ENCODE data around the gene GSTA1.
"Not testable (repeated sequence)": the region's sequence is repeated elsewhere in the genome, so short reads cannot be mapped to it uniquely, and the experiment has no call there.

The GSTA1 gene

GRCh38 chr6:52754443-52754842 is 49.2 kb downstream of the GSTA1 start:
- no peaks in the 10 kb centered on the region for H4K20me1 ChIP-seq (ENCODE audit: insufficient read depth)
- no peaks in the 10 kb centered on the region for H3K79me2 ChIP-seq (ENCODE audit: insufficient read depth, low read depth)
- H3K9ac ChIP-seq = no peak overlapping the region
- H3K27ac ChIP-seq = no peak overlapping the region
- no peaks in the 10 kb centered on the region for H3K4me1 ChIP-seq (ENCODE audit: low read depth, poor library complexity, severe bottlenecking)
- TF ChIP-seq CTCF (conservative IDR thresholded peaks at IDR 0.05; ENCODE audit: low read depth, low read length) = no peak
- no peak overlapping the region for H3K4me2 ChIP-seq
- no peaks in the 10 kb centered on the region for H3K27me3 ChIP-seq (ENCODE audit: insufficient read depth, low read depth)
- no peak overlapping the region for H2AFZ ChIP-seq (ENCODE audit: low read depth)
- H3K4me3 ChIP-seq (IDR thresholded peaks at IDR 0.05; ENCODE audit: insufficient read depth, low read depth, low read length) = no peak overlapping the region
- H3K36me3 ChIP-seq (ENCODE audit: insufficient read depth) = no peaks in the 10 kb centered on the region

- H3K4me1 ChIP-seq (ENCODE audit: low read depth, poor library complexity, severe bottlenecking); H3K27me3 ChIP-seq (ENCODE audit: insufficient read depth, low read depth); H3K36me3 ChIP-seq (ENCODE audit: insufficient read depth); H3K9ac ChIP-seq; H3K4me2 ChIP-seq; H3K79me2 ChIP-seq (ENCODE audit: insufficient read depth, low read depth); H4K20me1 ChIP-seq (ENCODE audit: insufficient read depth); H3K4me3 ChIP-seq (IDR thresholded peaks at IDR 0.05; ENCODE audit: insufficient read depth, low read depth, low read length); H2AFZ ChIP-seq (ENCODE audit: low read depth); H3K27ac ChIP-seq: not testable (repeated sequence)
Measured at GRCh38 chr6:52753137-52753536, 50.5 kb downstream of the GSTA1 start.

GRCh38 chr6:52752310-52752709 is 51.3 kb downstream of the GSTA1 start:
- no peaks in the 10 kb centered on the region for H3K79me2 ChIP-seq (ENCODE audit: insufficient read depth, low read depth)
- H2AFZ ChIP-seq (ENCODE audit: low read depth) = no peak overlapping the region
- H3K4me3 ChIP-seq (IDR thresholded peaks at IDR 0.05; ENCODE audit: insufficient read depth, low read depth, low read length) = no peak overlapping the region
- no peak overlapping the region for H3K4me2 ChIP-seq
- H3K4me1 ChIP-seq (ENCODE audit: low read depth, poor library complexity, severe bottlenecking) = no peaks in the 10 kb centered on the region
- H3K36me3 ChIP-seq (ENCODE audit: insufficient read depth) = no peaks in the 10 kb centered on the region
- no peak overlapping the region for H3K9ac ChIP-seq
- no peak overlapping the region for H3K27ac ChIP-seq
- no peak for TF ChIP-seq CTCF (conservative IDR thresholded peaks at IDR 0.05; ENCODE audit: low read depth, low read length)
- no peaks in the 10 kb centered on the region for H4K20me1 ChIP-seq (ENCODE audit: insufficient read depth)
- no peaks in the 10 kb centered on the region for H3K27me3 ChIP-seq (ENCODE audit: insufficient read depth, low read depth)

DNA sequence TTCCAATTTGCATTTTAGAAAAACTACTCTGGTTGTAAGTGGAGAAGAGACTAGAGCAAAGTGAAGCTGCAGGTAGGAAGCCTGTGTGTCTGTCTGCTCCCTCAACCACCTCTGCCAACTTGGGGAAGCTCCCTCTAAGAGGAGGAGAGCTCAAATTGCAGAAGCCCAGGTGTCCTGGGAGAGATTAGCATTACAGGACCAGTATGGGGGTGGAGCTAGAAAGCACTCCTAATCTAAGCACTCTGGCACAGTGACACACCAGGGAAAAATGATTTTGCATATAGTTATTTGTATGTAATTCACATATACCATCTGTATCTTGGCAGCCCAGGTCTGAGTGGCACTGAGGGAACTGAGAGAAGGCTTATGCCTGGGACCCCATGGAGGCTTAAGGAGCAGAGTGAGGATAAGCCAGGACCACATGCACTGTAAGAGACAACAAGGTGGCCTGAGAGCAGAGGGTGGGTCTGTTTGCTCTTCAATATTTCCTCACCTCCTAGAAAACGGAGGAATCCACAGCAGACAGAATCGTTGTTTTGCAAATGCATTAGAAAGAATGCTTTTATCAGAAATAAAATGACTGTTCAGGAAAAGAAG is 54.0 kb downstream of the GSTA1 start:
- Histone ChIP-seq H3K27me3 (ENCODE audit: insufficient read depth, low read depth) (no peaks in the 10 kb centered on the region), H3K79me2 (ENCODE audit: insufficient read depth, low read depth) (no peaks in the 10 kb centered on the region), H3K4me1 (ENCODE audit: low read depth, poor library complexity, severe bottlenecking) (no peaks in the 10 kb centered on the region), H3K27ac (no peak overlapping the region), H3K4me2 (no peak overlapping the region), H3K4me3 (IDR thresholded peaks at IDR 0.05; ENCODE audit: insufficient read depth, low read depth, low read length) (no peak overlapping the region), H3K36me3 (ENCODE audit: insufficient read depth) (no peaks in the 10 kb centered on the region), H2AFZ (ENCODE audit: low read depth) (no peak overlapping the region), H4K20me1 (ENCODE audit: insufficient read depth) (no peaks in the 10 kb centered on the region), H3K9ac (no peak overlapping the region)
- TF ChIP-seq CTCF (conservative IDR thresholded peaks at IDR 0.05; ENCODE audit: low read depth, low read length) = no peak

GRCh38 chr6:52747301-52747700 is 56.3 kb downstream of the GSTA1 start:
- H3K27ac ChIP-seq; H3K4me1 ChIP-seq (ENCODE audit: low read depth, poor library complexity, severe bottlenecking); H3K4me3 ChIP-seq (IDR thresholded peaks at IDR 0.05; ENCODE audit: insufficient read depth, low read depth, low read length); H3K9ac ChIP-seq; H3K79me2 ChIP-seq (ENCODE audit: insufficient read depth, low read depth); H2AFZ ChIP-seq (ENCODE audit: low read depth); H3K27me3 ChIP-seq (ENCODE audit: insufficient read depth, low read depth); H3K36me3 ChIP-seq (ENCODE audit: insufficient read depth); H4K20me1 ChIP-seq (ENCODE audit: insufficient read depth); H3K4me2 ChIP-seq: not testable (repeated sequence)

Data from KMS-11 (cell line).